ENCODE results near the gene STON2. TPM values are rescaled to one million over a fixed set of nuclear protein-coding genes. Genes with fewer than 3 reads are reported as not detected.
A peak's percentile ranks its signal among the peaks of the same experiment; 100 is the strongest.
"Not testable (repeated sequence)": the region's sequence is repeated elsewhere in the genome, so short reads cannot be mapped to it uniquely, and the experiment has no call there.

The STON2 gene, protein sequence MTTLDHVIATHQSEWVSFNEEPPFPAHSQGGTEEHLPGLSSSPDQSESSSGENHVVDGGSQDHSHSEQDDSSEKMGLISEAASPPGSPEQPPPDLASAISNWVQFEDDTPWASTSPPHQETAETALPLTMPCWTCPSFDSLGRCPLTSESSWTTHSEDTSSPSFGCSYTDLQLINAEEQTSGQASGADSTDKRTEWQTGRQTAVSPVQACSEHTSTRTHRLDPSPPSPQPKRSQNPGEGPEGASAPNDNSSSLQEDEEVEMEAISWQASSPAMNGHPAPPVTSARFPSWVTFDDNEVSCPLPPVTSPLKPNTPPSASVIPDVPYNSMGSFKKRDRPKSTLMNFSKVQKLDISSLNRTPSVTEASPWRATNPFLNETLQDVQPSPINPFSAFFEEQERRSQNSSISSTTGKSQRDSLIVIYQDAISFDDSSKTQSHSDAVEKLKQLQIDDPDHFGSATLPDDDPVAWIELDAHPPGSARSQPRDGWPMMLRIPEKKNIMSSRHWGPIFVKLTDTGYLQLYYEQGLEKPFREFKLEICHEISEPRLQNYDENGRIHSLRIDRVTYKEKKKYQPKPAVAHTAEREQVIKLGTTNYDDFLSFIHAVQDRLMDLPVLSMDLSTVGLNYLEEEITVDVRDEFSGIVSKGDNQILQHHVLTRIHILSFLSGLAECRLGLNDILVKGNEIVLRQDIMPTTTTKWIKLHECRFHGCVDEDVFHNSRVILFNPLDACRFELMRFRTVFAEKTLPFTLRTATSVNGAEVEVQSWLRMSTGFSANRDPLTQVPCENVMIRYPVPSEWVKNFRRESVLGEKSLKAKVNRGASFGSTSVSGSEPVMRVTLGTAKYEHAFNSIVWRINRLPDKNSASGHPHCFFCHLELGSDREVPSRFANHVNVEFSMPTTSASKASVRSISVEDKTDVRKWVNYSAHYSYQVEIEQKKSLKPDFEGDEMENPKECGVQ
- total RNA-seq, result 12.0 TPM
- long read RNA-seq, partial matches to known transcripts, result 2 of 2 reads
- long read RNA-seq, other reads (novel, unspliced or antisense), result 0 of 2 reads

DNA sequence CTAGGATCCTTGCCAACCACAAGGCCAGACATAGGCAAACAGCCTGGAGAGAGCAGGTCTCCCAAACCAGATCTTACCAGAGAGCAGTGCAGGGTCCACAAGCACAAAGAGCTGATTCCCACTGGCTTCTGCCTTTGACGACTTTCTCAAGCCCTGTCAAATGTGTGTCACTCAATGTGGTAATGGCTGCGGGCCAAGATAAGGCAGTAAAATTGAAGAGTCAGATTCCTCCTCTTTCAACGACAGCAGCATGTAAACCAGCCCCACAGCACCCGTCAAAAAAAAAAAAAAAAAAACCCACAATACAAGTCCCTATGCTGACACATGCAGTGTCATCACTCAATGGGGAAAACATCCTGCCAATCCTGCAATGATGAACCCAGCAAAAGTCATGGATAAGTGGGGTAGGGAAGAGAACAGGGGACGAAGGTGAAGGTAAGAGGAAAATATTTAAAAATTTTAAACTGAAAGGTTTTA lies at the start of gene STON2:
Gene STON2 (minus strand): TSS at position 123 of the 477 bp plus-strand sequence. CDS start 1,942 bp downstream, outside the sequence.
- DNase-seq, result no peak
- intact Hi-C loops (cut with DNase I), result no loop called here
- peak; percentile 54 for ATAC-seq (ENCODE audit: poor library complexity)

DNA sequence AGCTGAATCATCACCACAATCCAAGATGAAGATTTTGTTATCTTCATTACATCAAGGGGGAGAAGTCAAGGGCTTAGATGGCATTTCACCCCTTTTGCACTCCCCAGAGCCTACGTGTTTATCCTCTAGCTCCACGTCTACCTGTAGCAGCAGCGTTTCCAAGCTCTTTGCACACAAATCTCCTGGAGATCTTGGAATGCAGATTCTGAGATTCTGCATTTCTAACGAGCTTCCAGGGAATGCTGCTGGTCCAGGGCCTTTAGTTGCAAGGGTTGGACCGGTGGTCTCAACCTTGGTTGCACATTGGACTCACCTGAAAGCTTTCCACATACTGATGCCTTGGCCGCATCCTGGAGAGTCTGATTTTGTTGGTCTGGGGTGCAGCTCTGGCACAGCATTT lies 49.5 kb upstream of the STON2 start:
- DNase-seq (no peak), ATAC-seq (ENCODE audit: poor library complexity) (no peak)
- intact Hi-C loops (cut with DNase I), result no loop called here

DNA sequence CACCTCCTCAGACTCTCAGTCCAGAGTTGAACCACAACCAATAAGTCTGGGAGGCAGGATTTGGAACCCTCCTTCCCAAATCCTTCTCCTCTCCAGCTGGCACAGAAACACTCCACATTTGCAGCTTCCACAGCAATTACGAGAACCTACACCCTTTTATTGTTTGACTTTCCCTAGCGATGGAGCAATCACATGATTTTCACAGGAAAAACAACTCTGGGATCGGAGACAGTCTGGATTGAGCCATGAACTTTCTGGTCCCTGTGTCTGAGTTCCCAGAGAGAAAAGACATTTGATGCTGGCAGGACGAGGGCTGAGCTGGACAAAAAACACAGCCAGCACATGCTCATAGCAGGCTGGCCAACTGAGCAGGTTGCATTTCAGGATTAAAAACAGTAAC lies 49.0 kb upstream of the STON2 start:
- intact Hi-C loops (cut with DNase I), result no loop called here
- peak; percentile 78 for ATAC-seq (ENCODE audit: poor library complexity)
- no peak for DNase-seq

DNA sequence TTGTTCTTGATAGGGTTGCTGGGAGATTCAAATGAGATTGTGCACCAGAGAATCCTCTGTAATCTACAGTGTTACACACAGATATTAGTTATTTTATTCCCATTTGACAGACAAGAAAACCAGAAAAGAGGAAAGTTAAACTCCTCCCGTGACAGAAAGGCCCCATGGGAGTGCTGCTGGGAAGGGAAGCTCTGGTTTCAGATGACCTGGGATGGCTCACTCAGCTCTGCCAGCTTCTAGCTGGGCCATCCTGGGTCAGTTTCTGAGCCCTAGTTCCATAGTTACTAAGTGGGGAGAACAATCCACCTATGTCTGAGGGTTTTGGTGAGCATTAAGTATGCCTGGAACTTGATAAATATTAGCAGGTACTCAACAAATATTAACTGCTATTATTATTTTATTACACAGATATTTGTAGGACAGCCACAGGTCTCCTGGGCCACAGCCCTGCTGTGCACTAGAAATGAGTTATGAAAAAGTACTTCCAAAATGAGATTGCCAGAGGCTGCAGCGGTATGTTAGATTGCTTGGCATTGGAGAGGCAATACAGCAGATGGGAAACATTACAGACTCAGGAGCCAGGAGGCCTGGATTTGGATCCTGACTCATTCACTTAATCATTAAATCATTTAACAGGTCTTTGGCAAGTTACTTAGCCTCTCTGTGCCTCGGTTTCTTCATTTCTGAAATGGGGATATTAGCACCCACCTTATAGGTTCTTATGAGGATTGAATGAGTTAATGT lies 47.1 kb upstream of the STON2 start:
- DNase-seq (no peak), ATAC-seq (ENCODE audit: poor library complexity) (no peak)
- intact Hi-C loops (cut with DNase I), result no loop called here

DNA sequence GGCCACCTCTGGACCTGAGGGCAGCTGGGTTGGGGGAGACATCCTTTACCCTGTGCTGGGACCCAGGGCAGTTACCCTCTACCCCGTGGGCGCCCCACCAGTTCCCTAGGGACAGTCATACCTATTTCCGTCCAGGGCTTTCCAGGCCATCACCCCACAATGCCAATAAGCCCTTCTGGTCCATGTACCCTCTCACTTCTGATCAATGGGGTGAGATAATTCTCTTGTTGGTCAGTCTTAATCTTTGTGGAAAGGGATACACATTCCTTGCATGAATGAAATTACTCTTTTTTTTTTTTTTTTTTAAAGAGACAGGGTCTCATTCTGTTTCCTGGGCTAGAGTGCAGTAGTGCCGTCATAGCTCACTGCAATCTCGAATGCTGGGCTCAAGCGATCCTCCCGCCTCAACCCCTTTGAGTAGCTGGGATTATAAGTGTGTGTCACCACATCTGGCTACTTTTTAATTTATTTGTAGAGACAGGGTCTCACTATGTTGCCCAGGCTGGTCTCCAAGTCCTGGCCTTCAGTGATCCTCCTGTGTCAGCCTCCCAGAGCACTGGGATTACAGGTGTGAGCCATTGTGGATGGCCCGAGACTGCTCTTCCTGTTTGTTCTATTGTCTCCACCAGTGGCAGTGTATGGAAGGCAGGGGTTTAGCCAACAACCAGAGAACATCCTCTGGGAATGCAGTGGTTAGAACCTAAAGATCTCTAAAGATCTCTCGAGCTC lies 46.3 kb upstream of the STON2 start:
- DNase-seq (no peak), ATAC-seq (ENCODE audit: poor library complexity) (no peak)
- intact Hi-C loops (cut with DNase I), result no loop called here

DNA sequence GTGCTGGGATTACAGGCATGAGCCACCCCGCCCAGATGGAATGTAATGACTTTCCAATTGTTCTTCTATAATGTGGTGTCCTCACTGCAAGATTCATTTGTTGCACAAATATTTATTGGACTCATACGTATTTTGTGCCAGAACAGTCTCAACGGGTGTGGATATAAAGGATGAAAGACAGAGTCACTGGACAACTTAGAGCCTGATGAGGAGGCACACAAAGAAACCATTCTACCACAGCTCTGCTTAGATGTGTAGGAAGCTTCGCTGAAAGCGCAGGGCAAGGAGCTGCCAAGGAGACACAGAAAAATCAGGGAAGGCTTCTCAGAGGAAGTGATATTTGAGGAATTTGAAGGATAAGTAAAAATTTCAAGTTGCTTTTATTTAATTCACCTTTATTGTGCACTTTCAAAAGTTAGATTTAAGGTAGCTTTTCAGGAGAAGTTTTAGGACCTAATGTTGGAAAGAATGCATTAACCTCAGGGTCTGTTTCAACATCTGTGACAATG lies 41.6 kb upstream of the STON2 start:
- no peak for DNase-seq
- intact Hi-C loops (cut with DNase I), result no loop called here
- ATAC-seq (ENCODE audit: poor library complexity), result no peak

DNA sequence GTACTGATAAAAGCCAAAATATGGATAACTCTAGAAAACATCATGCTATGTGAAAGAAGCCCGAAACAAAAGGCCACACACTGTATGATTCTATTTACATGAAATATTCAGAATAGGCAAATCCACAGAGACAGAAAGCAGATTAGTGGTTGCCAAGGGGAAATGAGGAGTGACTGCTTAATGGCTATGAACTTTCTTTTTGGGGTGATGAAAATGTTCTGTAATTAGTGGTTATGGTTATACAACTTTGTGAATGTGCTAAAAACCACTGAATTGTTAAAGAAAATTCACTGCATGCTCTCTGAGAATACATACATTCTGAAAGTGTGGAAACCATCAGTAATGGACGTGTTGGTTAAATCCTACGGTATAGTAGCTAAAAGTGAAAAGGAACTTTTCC lies 39.9 kb upstream of the STON2 start:
- intact Hi-C loops (cut with DNase I), result no loop called here
- ATAC-seq (ENCODE audit: poor library complexity) (no peak), DNase-seq (no peak)

DNA sequence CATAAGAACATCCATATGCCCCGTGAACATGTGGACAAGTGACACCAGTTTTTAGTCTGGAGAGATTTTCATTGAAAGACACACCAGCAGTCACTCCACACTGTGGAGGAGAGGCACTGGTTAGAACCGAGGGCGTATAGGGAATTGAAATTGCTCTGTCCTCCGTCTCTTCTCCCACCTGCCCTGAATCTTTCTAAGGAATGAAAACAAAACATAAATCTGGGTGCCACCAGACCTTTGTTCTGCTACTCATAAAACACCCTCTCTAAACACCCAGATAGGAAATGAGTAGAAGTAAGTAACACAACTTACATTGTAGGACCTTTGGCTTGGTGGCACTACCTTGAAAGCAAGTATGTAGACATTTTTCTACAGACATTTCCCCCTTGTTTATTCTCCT lies 37.1 kb upstream of the STON2 start:
- ATAC-seq (ENCODE audit: poor library complexity) (no peak), DNase-seq (no peak)
- intact Hi-C loops (cut with DNase I), result no loop called here

DNA sequence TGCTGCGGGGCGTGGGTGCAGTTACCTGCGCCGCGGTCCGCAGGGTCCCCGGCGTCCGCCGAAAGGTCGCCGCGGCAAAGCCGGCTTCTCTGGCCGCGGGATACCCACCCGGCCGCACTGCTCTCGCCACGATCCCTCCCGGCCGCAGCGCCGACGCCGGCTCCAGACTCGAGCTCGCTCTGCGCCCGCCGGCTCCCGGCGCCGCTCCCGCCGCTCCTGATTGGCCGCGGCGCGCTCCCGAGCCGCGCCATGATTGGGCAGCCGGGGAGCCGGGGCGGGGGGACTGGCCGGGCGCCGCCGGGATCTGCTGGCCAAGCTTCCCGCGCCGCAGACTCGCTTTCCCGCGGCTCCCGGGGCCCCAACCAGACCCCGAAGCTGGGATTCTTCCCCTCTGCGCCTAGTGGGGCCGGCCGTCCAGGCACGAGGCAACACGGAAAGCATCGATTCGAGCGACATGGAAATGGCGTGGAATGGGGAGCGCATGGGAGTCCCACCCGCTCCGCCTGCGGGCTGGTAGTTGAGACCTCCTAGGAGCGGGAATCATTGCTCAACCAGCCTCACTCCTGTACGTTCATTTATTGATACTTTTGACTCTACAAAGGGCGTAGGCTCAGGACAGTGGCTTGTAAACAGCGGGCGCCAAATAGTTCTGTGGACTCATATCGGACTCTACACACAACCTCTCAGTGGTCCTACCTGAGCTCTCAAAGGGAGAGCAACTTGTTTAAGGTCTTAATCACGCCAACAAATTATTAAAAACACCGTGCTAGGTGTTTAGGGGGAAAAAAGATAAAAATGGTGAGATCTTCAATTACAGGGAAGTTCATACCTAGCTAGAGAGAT lies 36.4 kb upstream of the STON2 start:
- intact Hi-C loops (cut with DNase I), result no loop called here
- DNase-seq (peak; percentile 88), ATAC-seq (ENCODE audit: poor library complexity) (peak; percentile 99)

DNA sequence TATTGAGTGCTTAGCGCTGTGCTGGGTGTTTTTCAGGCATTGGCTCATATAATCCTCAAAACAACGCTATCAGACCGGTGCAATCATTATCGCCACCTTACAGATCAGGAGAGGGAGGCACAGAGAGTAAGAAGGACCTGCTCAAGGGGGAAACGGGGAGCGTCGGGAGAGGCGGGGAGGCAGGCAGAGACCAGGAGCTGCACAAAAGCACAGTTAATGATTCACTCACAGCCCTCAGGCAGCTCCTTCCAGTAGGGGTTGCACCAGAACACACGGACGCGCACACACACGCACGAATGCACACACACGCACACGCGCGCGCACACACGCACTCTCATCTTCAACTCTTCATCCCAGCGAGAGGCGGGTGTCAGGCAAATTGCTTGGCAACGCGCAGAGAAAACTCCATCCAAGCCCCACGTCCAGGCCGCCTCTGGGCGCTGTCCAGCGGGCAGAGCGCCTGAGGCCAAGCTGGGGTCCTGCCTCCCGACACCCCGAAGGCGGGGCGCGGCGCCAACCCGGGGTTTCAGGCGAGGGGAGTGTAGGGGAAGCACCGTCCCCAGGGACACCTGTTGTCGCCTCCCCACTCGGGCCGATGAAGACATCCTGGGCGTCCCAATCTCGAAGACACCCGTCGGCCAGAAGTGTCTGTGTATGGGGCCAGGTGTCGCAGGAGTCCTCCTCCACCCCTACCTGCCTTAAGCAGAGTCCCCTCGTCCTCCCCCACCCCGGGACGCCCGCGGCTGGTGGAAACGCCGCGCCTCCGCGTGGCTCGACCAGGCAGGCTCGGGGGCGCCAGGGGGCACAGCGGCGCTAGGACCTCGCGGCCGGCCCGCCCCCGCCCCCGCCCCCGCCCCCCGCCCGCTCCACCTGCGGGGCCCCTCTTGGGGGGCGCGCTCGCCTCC lies 35.5 kb upstream of the STON2 start:
- intact Hi-C loops (cut with DNase I), result no loop called here
- ATAC-seq (ENCODE audit: poor library complexity) (peak; percentile 55), DNase-seq (peak; percentile 74)

DNA sequence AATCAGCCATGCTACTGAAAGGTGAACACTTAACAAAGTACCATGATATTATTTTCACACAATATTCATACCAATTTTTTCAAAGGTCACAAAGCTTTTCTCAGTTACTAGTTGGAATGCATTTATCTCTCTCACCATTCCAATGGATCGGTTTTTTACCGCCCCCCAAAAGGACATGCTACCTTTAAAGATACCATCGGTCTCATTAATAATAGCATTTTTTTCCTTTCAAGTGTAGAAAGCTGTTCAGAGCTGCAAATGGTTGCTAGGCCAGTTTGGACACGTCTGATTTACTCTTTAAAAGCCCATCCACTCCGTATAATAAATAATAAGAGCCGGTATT lies 34.9 kb upstream of the STON2 start:
- DNase-seq, result no peak
- no peak for ATAC-seq (ENCODE audit: poor library complexity)
- intact Hi-C loops (cut with DNase I), result no loop called here

DNA sequence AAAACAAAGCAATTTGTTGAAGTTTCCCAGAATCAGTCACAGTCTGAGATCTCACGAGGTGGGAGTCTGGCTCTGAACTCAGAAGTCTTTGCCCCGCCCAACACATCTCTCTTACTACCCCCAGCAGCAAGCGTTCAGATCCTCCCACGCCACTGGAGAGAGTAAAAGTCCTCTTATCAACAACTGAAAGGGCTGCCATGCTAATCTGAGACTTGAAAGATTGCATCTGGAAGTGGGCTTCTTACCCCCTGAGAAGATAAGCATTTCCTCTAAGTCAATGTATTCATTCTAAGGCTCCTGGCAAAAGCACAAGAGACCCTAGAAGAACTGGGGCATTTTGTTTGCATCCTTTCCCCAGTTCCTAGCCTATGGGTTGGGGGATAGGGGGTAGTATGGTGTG lies 34.1 kb upstream of the STON2 start:
- no peak for DNase-seq
- intact Hi-C loops (cut with DNase I), result no loop called here
- ATAC-seq (ENCODE audit: poor library complexity), result no peak

DNA sequence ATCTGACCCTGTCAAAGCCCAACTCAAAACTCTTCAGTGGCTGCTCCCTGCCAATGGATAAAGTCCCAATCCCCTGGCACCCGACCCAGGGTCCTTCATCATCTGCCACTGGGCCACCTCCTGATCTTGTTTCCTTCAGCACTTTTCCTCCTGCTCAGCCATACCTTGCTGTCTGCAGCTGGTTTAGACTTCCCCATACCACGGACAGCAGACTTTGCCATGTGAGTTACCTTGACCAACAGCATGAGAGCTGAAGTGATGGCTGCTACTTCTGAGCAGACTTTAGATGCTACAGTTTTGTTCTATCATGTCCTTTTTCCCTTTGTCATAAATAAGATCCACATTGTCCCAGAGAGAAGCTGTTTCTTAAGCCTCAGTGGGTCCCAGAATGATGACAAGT lies 33.3 kb upstream of the STON2 start:
- intact Hi-C loops (cut with DNase I), result no loop called here
- ATAC-seq (ENCODE audit: poor library complexity), result no peak
- DNase-seq, result no peak

DNA sequence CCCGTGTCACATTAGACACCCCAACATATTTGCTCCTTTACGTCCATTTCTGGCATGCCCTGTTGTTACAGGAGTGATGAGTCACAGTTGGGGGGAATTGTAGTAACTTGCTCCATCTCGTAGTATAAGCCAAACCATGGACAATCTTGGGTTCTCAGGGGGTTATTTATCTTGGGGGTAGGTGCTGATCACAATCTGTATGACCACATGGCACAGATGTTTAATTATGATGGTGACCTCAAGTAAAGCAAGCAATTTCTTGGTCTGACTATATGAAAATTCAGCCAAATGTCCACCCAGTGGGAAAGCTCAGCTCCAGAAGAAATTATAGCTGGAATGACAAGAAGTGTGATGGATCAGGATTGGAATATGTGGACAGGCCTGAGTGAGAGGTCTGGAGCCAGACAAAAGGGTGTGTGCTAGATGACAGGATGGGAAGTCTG lies 32.1 kb upstream of the STON2 start:
- no peak for ATAC-seq (ENCODE audit: poor library complexity)
- DNase-seq, result no peak
- intact Hi-C loops (cut with DNase I), result no loop called here

DNA sequence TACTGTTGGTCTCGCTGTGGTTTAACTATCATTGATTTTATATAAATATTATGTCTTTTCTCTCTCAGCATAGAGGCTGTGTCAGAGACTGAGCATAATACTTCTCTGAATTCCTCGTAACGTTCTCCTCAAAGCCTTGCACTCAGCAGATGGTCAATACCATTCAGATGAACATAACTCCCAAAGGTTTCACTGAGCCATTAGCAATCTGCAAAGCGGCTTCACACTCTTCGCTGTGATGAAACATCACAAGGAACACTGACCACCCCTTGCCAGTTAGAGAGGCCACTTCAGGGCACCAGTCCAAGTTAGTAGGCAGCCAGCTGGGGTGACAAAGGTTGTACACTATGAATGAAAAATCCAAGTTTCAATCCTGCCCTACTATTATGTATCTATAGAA lies 30.1 kb upstream of the STON2 start:
- no peak for DNase-seq
- ATAC-seq (ENCODE audit: poor library complexity), result peak; percentile 34
- intact Hi-C loops (cut with DNase I), result no loop called here

DNA sequence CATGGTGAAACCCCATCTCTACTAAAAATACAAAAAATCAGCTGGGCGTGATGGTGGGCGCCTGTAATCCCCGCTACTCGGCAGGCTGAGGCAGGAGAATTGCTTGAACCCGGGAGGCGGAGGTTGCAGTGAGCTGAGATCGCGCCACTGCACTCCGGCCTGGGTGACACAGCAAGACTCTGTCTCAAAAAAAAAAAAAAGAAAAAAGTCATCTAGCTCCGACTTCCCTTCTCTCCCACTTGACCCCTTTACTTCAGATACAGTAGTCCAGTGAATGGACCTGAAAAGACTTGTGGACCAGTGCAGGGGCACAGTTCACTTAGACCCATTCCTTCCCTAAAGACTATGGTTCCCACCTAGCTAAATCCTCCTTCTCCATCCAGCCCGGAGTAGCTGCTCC lies 29.6 kb upstream of the STON2 start:
- intact Hi-C loops (cut with DNase I); ATAC-seq (ENCODE audit: poor library complexity); DNase-seq: not testable (repeated sequence)
